A549 treated with AZD9567 at 1 μM for 4 hours (cell line): ENCODE data around the gene VSIG10L. TPM values are rescaled to one million over a fixed set of nuclear protein-coding genes. Genes with fewer than 3 reads are reported as not detected.

Experiments used
- total RNA-seq: library from RNA; stranded (reverse); fragments of 200-300 nt; extraction: Qiagen RNA extraction; gene quantifications from 5 replicates; pipeline ENCODE4 v1.2.3, GENCODE V29; 2022; ENCODE audit not compliant: insufficient read depth

VSIG10L gene
- 8.6 to 13.5 TPM (median 11.6 TPM) in 5 replicates for total RNA-seq

DNA sequence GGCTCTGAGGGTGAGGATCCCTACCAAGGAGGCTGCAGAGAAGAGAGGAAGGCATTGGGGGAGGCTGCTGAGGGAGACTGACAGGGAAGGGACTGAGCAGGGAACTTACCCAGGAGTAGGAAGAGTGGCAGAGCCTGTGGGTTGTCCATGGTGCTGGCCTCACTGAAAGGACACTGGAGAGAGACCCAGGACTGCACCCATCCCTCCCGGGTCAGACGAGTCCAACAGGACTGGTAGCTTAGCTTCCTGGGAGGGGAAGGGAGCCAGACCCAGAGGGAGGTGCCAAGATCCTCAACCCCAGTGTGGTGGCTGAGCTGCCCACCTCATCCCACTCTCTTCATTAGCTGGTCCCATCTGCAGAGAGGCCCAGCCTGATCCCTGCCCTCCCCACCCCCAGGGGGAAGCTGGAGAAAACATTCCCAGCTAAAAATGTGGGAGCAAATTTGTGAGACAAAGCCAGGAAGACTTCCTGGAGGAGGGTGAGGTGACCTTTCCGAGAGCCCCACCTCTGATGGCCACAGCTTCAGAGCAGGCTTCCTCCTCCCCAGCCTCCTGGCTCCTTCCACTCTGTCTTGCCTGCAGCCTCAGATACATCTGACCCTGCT is at the start of gene VSIG10L:
TSS of gene VSIG10L (minus strand) at position 164 of the 605 bp plus-strand sequence. CDS start at position 149, 15 bp downstream.

DNA sequence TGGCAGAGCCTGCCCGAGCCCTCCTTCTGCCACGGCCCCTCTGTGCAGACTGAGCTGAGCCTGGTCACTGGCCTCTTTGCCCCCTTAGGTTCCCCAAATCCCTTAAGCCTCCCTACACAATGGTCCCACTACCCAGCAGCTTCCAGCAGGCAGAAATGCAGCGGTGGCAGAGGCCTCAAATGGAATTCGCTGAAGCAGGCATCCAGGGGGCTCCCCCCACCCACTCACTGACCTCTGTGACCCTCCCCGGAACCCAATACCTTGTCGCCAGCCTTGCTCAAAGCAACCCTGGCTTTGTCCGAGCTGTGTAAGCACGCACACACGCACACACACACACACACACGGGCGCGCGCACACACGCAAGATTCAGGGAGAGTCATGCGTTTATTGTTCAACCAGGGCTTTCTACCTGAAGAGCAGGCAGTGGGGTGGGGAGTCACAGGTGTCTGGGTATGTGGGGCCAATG is 46.0 kb upstream of the VSIG10L start, which contains the start of gene LIM2:
TSS of gene LIM2 (minus strand) at position 51 of the 466 bp plus-strand sequence. CDS start 531 bp downstream, outside the sequence.

DNA sequence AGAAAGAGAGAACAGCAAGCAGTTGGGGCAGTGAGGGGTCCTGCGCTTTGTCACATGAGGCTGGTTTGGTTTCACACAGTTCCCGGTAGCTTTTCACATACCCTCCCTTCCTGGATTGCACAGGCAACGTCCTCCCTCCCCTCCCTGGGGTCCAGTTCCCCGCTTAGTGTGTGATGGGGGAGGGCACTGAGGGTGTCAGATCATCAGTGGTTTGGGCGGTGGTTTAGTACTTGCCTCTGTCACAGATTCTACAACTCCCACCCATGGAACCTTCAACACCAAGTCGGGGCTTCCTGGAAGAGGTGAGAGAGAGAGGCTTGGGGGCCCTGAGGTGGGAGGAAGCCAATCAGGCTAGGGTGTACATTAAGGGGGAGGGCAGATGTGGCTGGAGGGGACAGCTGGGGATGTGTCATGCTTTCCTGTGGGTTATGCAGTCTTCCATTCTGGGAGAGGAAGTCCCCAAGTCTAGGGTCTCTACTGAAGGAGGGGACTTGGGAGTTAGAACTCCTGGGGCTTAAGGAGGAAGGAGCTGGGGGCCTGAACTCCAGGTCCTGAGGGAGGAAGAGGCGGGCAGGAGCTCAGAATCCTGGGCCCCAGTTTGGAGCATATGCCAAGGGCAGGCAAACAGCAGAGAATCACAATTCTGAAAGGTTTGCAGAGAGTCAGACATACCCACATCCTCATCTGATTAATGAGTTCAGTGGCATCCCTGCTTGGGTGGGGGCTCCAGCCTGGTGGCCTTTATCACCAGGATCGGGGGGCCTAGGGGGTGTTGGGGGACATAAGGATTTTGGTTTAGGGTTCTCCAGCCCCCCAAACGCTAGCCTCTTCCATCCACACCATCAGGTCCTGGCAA is 30.9 kb upstream of the VSIG10L start, which contains the start of gene NKG7:
TSS of gene NKG7 (minus strand) at position 6 of the 856 bp plus-strand sequence. CDS start 119 bp downstream, outside the sequence.

DNA sequence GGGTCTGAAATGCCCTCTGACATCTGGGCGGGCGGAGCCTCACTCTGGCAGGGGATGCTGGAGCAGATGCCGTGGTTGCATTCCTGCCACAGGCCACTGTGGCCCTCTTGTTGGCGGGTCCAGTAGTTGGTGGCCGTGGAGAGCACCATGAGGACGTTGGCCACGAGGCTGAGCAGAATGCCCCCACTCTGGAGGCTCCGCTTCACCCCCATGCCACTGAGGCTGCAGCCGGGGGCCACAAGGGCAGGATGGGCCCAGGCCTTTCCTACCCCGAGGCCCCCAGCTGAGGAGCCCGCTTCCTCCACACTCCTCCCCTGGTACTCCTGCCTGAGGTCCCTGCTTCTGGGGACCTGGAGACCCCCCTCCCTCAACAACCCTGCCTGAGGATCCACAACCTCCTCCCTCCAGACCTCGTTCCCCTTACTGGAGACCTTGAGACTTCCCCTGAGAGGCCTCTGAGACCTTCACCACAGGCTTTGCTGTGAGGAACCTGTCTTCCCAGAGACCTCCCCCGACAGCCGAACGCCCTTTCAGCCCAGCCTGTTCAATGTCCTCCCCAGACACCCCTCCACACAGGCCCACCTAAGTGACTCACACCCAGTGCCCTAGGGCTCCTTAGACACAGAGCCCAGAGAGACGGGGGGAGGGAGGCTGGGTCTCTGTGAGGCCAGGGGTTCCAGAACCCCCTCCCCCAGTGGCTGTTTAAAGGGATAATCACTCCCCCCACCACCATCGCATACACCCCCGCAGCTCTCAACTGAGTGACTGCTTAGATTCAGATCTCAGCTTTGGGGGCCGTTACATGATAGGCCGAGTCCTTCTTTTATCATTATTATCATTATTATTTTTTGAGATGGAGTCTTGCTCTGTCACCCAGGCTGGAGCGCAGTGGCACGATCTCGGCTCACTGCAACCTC is 26.7 kb upstream of the VSIG10L start, which contains the start of gene CLDND2:
TSS of gene CLDND2 (minus strand) at position 638 of the 917 bp plus-strand sequence. CDS start at position 212, 426 bp downstream.

DNA sequence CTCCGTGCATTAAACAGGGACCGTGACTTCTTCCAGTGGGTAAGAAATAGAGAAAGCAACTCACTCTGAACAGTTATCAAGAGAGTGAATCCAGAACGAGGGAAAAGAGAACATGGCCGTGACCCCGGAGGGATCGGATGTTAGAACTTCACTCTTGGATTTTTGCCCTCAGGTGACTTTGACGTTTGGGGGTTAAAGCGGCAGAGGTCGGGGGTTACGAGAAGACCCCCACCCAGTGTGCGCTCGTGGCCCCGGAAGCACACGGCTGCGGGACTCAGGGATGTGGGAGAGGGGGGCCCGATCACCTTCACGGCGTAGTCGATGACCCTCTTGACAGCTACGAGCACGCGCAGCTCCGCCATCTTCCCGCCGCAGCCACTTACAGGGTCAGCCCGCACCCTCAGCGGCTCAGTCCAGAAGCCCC is 24.0 kb upstream of the VSIG10L start, which contains the start of gene ETFB:
TSS of gene ETFB (minus strand) at position 424 of the 424 bp plus-strand sequence. CDS start at position 362, 62 bp downstream.

DNA sequence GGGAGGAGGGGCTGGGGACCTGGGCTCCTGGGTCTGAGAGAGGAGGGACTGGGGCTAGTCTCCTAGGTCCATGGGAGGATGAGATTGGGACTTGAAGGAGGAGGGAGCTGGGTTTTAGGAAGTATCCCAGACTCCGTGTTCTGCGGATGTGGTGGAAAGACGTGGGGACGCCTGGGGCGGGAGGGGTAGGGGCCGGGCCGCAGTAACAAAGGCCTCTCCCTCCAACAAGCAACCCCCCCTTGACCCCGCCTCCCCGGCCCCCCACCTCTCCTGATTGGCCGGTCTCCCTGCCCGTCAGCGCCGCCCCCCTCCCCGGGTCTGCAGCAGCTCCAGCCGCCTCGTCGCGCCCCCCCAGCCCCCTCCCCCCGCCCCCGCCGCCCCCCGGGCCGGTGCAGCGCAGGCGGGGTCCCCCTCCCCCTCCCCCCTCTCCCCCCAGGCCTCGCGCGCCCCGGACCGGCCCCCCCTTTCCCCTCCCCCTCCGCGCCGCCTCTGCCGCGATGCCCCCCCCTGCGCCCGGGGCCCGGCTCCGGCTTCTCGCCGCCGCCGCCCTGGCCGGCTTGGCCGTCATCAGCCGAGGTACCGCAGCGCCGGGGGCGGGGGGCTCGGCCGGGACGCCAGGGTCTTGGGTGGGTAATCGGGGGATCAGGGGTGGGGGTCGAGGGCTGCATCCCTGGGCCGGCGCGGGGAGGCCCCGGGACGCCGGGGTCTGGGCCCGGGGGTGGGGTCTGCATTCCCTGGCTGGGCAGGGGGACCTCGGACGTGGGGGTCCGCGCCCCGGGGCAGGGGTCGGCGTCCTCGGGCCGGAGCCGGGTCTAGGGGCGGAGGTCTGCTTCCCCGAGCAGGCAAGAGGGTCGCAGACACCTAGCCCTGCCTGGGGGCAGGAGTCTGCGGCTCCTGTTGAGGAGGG is 30.3 kb downstream of the VSIG10L start, which contains the start of gene IGLON5:
TSS of gene IGLON5 (plus strand) at position 294 of the 907 bp plus-strand sequence. CDS start at position 498, 204 bp downstream.

Other genes starting within 250 kb of the VSIG10L start
- gene CTU1, start 233.7 kb downstream of the VSIG10L start, total RNA-seq, result 4.8 to 15.0 TPM (median 12.6 TPM) in 5 replicates
- 0.05 TPM in 1 of 5 replicates, not detected in the others for gene SIGLEC9, start 217.2 kb downstream of the VSIG10L start, total RNA-seq
- not detected in 5 replicates for gene SIGLEC7, start 199.8 kb downstream of the VSIG10L start, total RNA-seq
- 0.10 to 0.16 TPM in 2 of 5 replicates, not detected in the others for gene CD33, start 117.1 kb downstream of the VSIG10L start, total RNA-seq
- gene SIGLECL1, start 91.1 kb downstream of the VSIG10L start, total RNA-seq, result not detected in 5 replicates
- 0.03 to 0.07 TPM (median 0.06 TPM) in 3 of 5 replicates, not detected in the others for gene IGLON5, start 30.5 kb downstream of the VSIG10L start, total RNA-seq
- 222 to 246 TPM (median 231 TPM) in 5 replicates for gene ETFB, start 24.2 kb upstream of the VSIG10L start, total RNA-seq
- 7.0 to 13.3 TPM (median 11.1 TPM) in 5 replicates for gene CLDND2, start 26.9 kb upstream of the VSIG10L start, total RNA-seq
- gene NKG7, start 30.5 kb upstream of the VSIG10L start, total RNA-seq, result not detected in 5 replicates
- gene LIM2, start 45.8 kb upstream of the VSIG10L start, total RNA-seq, result not detected in 5 replicates
- gene C19orf84, start 48.5 kb upstream of the VSIG10L start, total RNA-seq, result not detected in 5 replicates
- gene SIGLEC10, start 75.5 kb upstream of the VSIG10L start, total RNA-seq, result 0.03 TPM in 1 of 5 replicates, not detected in the others
- not detected in 5 replicates for gene SIGLEC8, start 116.3 kb upstream of the VSIG10L start, total RNA-seq
- gene CEACAM18, start 136.4 kb upstream of the VSIG10L start, total RNA-seq, result not detected in 5 replicates
- not detected in 5 replicates for gene SIGLEC12, start 159.7 kb upstream of the VSIG10L start, total RNA-seq
- gene SIGLEC6, start 189.5 kb upstream of the VSIG10L start, total RNA-seq, result not detected in 5 replicates
- gene ZNF175, start 229.1 kb upstream of the VSIG10L start, total RNA-seq, result 2.8 to 5.4 TPM (median 4.2 TPM) in 5 replicates